GM20431 (cell line): Measurements from ENCODE around the gene DNAH7.
"Not testable (repeated sequence)": the region's sequence is repeated elsewhere in the genome, so short reads cannot be mapped to it uniquely, and the experiment has no call there.

Experiments used
- in situ Hi-C: fragments of 300-500 bp; cut with MseI, MboI; formaldehyde crosslinking; loops from one replicate; pipeline ENCODE4 v1.15.0; 2020; ENCODE audit warnings: low sequenced_read_pairs; ENCODE audit not compliant: unreplicated experiment

DNAH7 gene

DNA sequence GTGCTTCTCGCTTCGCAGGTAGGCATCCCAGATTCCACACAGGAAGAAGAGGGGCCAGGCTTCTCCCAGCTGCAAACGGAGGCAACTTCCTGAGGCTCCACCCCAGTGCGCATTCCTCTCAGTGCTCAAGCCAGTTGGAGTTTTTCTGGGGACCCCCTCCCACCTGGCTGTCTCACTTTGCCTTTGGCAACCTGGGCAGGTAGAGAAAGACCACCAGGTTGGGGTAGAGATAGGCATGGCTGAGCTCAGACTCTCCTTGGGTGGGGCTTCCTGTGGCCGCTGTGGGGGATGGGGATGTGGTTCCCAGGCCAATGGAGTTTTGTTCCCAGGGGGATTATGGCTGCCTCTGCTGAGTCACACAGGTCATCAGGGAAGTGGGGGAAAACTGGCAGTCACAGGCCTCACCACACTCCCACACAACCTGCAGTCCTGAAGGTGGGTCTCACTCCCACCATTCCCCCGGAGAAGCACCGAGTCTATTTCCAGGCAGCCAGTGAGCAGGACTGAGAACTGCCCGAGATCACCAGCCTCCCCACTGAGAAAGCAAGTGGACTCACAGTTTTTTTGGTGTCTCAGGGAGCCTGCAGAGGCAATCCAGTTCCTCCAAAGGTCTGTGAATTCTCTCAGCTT lies 373.5 kb downstream of the DNAH7 start:
- in situ Hi-C loops, result no loop called here

DNA sequence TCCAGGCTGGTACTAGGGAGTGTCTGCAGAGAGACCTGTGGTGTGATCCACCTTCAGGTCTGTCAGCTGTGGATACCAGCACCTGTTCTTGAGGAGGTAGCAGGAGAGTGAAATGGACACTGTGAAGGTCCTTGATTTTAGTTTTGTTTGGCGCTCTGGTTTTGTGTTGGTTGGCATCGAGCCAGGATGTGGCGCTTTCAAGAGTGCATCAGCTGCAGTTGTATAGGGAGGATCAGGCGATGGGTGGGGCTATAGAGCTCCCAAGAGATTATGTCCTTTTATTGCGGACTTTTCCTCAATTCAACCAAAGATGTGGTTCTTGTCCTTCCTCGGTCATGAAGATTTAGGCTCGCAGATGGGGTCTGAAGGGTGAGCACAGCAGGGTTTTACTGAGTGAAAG lies 374.1 kb downstream of the DNAH7 start:
- in situ Hi-C loops, result no loop called here

DNA sequence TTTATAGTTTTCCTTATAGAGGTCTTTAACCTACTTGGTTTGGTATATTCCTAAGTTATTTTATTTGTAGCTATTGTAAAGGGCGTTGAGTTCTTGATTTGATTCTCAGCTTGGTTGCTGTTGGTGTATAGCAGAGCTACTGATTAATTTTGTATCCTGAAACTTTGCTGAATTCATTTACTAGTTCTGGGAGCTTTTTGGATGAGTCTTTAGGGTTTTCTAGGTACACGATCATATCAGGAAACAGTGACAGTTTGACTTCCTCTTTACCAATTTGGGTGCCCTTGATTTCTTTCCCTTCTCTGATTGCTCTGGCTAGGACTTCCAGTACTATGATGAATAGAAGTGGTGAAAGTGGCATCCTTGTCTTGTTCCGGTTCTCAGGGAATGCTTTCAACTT lies 376.1 kb downstream of the DNAH7 start:
- in situ Hi-C loops, result not testable (repeated sequence)
